ENCODE measurements around the gene PRSS22.

The PRSS22 gene

DNA sequence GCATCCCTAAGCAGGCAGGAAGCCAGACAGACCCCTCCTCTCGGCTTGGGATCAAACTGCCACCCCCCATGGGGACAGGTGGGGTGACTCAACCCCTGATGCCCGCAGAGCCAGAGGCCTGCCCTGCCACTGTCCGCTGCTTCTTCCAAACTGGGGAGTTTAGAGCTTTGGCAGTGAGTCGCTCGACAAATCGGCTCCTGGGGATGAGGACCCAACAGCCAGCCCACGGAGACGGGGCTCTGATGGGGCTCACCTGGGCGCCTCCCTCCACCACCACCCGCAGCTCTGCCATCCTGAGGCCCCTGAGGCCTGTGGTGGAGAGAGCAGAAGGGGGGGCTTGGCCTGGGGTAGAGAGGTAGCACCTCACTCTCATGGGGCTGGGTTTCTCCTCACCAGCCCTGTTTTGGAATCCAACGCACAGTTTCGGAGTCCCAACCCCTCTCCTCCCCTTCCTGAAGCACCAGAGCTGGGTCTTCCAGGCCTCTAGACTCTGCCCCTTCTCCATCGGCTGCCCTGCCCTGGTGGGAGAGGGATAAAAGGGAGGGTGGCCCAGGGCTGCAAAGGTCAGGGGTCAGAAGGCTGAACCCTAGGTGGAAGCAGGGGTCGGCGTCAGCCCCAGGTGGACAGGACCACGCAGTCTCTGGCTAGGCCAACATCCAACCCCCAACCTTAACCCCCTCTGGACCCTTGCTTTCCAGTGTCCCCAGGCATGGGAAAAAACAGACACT lies 5.8 kb downstream of the PRSS22 start:
- no peak for DNase-seq (ENCODE audit: low read depth)
- no peak for TF ChIP-seq POLR2A (IDR thresholded peaks at IDR 0.05; ENCODE audit: extremely low read depth, insufficient read length)
- no peak for TF ChIP-seq MYC (IDR thresholded peaks at IDR 0.05; ENCODE audit: low read depth, low read length)
- TF ChIP-seq, protein P1, sequence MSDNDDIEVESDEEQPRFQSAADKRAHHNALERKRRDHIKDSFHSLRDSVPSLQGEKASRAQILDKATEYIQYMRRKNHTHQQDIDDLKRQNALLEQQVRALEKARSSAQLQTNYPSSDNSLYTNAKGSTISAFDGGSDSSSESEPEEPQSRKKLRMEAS (IDR thresholded peaks at IDR 0.05; ENCODE audit: low read depth, low read length): no peak
- TF ChIP-seq, protein P2, sequence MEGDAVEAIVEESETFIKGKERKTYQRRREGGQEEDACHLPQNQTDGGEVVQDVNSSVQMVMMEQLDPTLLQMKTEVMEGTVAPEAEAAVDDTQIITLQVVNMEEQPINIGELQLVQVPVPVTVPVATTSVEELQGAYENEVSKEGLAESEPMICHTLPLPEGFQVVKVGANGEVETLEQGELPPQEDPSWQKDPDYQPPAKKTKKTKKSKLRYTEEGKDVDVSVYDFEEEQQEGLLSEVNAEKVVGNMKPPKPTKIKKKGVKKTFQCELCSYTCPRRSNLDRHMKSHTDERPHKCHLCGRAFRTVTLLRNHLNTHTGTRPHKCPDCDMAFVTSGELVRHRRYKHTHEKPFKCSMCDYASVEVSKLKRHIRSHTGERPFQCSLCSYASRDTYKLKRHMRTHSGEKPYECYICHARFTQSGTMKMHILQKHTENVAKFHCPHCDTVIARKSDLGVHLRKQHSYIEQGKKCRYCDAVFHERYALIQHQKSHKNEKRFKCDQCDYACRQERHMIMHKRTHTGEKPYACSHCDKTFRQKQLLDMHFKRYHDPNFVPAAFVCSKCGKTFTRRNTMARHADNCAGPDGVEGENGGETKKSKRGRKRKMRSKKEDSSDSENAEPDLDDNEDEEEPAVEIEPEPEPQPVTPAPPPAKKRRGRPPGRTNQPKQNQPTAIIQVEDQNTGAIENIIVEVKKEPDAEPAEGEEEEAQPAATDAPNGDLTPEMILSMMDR (IDR thresholded peaks at IDR 0.05; ENCODE audit: low read depth, low read length): no peak

DNA sequence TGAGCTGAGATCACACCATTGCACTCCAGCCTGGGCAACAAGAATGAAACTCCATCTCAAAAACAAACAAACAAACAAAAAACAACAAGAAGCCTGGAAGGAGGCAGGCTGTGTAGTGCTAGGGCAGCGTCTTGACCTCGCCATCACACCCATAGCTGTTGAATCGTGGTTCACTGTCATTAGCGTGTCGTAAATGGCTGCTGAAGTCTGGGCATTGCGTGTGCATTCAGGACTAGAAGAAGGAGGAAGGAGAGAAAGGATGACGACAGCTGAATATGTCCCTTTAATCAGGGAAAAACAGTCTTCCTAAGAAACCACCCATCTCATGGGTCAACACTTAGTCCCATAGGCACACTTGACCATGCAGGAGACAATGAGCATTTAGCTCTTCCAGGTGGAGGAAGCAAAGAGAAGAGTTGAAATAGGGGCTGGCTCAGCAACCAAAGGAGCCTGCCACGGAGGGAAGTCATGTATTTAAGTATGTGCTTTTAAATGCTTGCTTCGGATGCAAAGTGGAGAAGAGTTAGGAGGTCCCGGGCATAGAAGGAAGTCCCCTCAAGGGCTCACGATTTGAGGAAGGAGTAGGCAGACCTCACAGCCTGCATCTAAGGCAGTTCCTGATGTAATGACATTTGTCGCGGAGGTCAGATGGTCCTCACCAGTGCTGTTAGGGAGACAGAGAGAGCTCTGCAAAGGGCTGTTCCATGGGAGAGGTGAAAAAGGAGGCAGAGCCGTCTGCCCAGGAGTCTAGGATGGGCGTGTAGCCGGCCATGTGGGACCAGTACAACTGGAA lies 8.8 kb downstream of the PRSS22 start:
- TF ChIP-seq, protein P1 (IDR thresholded peaks at IDR 0.05; ENCODE audit: low read depth, low read length): no peak
- TF ChIP-seq POLR2A (IDR thresholded peaks at IDR 0.05; ENCODE audit: extremely low read depth, insufficient read length): no peak
- TF ChIP-seq, protein P2 (IDR thresholded peaks at IDR 0.05; ENCODE audit: low read depth, low read length): no peak
- TF ChIP-seq MYC (IDR thresholded peaks at IDR 0.05; ENCODE audit: low read depth, low read length): no peak
- no peak overlapping the region for H3K4me3 ChIP-seq (ENCODE audit: low read depth, low read length)
- no peak for DNase-seq (ENCODE audit: low read depth)

More for the DNA sequence above, 5.8 kb downstream of the PRSS22 start:
- H3K4me3 ChIP-seq (ENCODE audit: low read depth, low read length): no peak overlapping the region

DNA sequence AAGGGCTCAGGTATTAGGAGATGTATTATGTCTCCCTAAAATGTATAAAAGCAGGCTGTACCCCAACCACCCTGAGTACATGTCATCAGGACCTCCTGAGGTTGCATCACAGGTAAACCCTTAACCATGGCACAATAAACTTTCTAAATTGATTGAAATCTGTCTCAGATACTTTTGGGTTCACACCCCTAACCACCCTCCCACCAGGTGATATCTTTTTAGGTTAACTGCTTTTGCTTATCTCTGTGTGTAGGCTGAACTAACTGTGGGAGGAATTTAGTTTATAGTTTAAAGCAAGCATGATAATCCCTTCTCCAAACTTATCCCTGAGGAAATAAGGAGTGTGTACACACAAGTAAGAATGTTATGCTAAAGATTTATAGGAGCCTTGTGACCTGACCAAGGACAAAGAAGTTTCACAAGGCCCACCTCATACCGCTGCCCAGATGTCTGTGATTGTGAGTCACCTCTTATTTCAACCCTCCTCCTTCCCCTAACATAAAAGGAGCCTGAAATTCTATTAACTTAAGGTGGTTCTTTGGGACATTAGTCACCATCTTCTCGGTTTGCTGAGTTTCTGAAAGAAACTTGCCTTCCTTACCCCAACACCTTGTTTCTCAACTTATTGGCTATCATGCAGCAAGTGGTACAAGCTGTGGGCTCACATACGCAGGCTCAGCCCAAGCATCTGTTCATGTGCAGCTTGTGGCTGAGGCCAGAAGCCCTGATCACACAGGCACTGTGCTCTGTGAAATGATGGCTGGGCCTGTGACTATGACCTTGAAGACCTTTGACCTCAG lies 11.3 kb downstream of the PRSS22 start:
- TF ChIP-seq, protein P1 (IDR thresholded peaks at IDR 0.05; ENCODE audit: low read depth, low read length): no peak
- TF ChIP-seq POLR2A (IDR thresholded peaks at IDR 0.05; ENCODE audit: extremely low read depth, insufficient read length) (no peak), MYC (IDR thresholded peaks at IDR 0.05; ENCODE audit: low read depth, low read length) (no peak)
- TF ChIP-seq, protein P2 (IDR thresholded peaks at IDR 0.05; ENCODE audit: low read depth, low read length): no peak
- no peak for DNase-seq (ENCODE audit: low read depth)

DNA sequence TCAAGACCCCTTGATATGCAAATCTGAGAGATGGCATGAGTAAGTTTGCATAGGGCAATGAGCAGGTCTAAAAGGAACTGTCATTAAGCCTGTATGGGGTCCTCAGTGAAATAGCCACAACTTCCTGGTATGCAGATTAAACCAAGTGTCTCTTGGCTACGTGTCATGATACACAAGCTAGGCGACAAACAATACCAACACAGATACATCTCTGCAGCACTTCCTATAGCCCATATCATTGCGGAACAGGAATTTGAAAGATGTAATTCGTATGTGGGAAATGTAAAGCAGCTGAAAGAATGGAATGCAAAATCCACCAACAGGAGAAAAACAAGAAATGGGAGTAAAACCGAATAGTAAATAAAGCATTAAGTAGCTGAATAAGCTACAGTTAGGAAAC lies 12.9 kb downstream of the PRSS22 start:
- TF ChIP-seq, protein P1 (IDR thresholded peaks at IDR 0.05; ENCODE audit: low read depth, low read length): no peak
- no peak for TF ChIP-seq MYC (IDR thresholded peaks at IDR 0.05; ENCODE audit: low read depth, low read length)
- TF ChIP-seq, protein P2 (IDR thresholded peaks at IDR 0.05; ENCODE audit: low read depth, low read length): no peak
- no peak for TF ChIP-seq POLR2A (IDR thresholded peaks at IDR 0.05; ENCODE audit: extremely low read depth, insufficient read length)

More for the DNA sequence above, 11.3 kb downstream of the PRSS22 start:
- H3K4me3 ChIP-seq (ENCODE audit: low read depth, low read length): no peak overlapping the region

DNA sequence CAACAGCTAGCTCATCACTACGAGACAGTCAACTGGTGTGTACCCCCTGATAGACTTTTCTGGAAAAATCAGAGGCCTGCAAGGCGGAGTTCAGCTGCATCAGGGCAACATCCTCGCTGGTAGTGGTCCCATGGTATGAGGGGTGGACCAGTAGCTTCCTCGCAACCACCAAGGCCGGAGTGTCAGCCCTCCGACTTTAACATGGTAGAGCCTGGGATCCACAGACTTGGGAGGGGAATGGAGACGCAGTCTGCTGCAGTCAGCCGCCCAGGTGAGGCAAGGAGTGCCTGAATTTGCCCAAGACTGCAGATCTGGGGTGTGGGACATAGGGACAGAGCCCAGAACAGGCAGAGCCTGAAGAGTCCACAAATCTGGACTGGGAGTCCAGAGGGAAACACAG lies 14.4 kb downstream of the PRSS22 start:
- TF ChIP-seq MYC (IDR thresholded peaks at IDR 0.05; ENCODE audit: low read depth, low read length): no peak
- TF ChIP-seq POLR2A (IDR thresholded peaks at IDR 0.05; ENCODE audit: extremely low read depth, insufficient read length): no peak
- TF ChIP-seq, protein P2 (IDR thresholded peaks at IDR 0.05; ENCODE audit: low read depth, low read length): no peak
- TF ChIP-seq, protein P1 (IDR thresholded peaks at IDR 0.05; ENCODE audit: low read depth, low read length): no peak
- no peak for DNase-seq (ENCODE audit: low read depth)
- no peak overlapping the region for H3K4me3 ChIP-seq (ENCODE audit: low read depth, low read length)

More for the DNA sequence above, 12.9 kb downstream of the PRSS22 start:
- H3K4me3 ChIP-seq (ENCODE audit: low read depth, low read length): no peak overlapping the region
- DNase-seq (ENCODE audit: low read depth): no peak

Measured in NB4 (cell line).